Measurements from ENCODE around the gene TSEN15.
A peak's percentile ranks its signal among the peaks of the same experiment; 100 is the strongest.

The TSEN15 gene

DNA sequence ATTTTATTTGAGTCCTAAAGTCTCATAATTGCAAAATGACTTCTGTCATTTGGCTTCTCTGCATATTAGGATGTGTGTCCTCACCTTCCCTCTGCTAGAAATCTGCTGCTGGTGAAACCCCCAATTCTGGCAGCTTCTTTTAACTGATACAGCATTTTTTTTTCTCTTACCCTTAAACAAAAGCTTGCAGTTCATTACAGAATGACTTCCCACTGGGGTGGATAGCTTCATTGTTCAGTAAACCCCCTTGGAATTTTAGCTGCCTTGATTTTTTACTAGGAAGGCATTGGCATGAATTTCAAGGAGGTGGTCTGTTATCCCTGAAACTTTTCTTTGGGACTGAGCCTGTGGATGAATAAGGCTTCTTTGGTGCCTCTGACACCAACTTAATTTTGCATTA, 16.8 kb downstream of the TSEN15 start:
- no peaks in the 10 kb centered on the region for H3K27me3 ChIP-seq (ENCODE audit: control insufficient read depth, insufficient read depth, low read length, poor library complexity, severe bottlenecking)
- H3K36me3 ChIP-seq (ENCODE audit: control insufficient read depth, insufficient read depth, low read length), result peaks cover 10% of the 10 kb centered on the region
- H3K4me3 ChIP-seq (ENCODE audit: insufficient read depth, low read depth, low read length), result no peak overlapping the region
- peak overlapping the region; percentile 22 for H3K27ac ChIP-seq (ENCODE audit: insufficient read depth, low read depth, low read length, poor library complexity, severe bottlenecking)
- no peaks in the 10 kb centered on the region for H3K9me3 ChIP-seq (ENCODE audit: control insufficient read depth, low read length)
- H3K4me1 ChIP-seq (ENCODE audit: control insufficient read depth, insufficient read depth, low read length), result peaks cover 26% of the 10 kb centered on the region

DNA sequence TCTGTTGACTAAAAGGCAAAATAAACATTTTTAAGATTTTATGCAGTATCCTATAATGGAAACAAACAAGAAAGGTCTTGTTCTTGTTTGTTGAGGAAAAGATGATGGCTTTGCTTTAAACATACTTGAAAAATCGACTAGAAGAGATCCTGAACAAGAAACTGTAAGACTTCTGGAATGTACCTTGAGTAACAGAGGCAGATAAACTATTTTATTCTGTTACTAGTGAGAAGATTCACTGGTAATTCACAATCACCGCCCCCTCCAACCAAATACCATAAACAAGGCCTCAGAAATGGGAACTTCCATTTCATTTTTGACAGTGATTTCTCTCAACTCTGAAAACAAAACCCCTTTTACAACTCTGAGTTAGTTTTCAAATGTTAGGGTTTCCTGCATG, 18.1 kb downstream of the TSEN15 start:
- H3K27ac ChIP-seq (ENCODE audit: insufficient read depth, low read depth, low read length, poor library complexity, severe bottlenecking), result no peak overlapping the region
- 93 to 96% methylated on average over 2 of the region's 2 CpGs for WGBS, 2 experiments
- no peaks in the 10 kb centered on the region for H3K27me3 ChIP-seq (ENCODE audit: control insufficient read depth, insufficient read depth, low read length, poor library complexity, severe bottlenecking)
- H3K9me3 ChIP-seq (ENCODE audit: control insufficient read depth, low read length), result no peaks in the 10 kb centered on the region
- peaks cover 20% of the 10 kb centered on the region for H3K4me1 ChIP-seq (ENCODE audit: control insufficient read depth, insufficient read depth, low read length)
- no peak overlapping the region for H3K4me3 ChIP-seq (ENCODE audit: insufficient read depth, low read depth, low read length)
- H3K36me3 ChIP-seq (ENCODE audit: control insufficient read depth, insufficient read depth, low read length), result peaks cover 10% of the 10 kb centered on the region

DNA sequence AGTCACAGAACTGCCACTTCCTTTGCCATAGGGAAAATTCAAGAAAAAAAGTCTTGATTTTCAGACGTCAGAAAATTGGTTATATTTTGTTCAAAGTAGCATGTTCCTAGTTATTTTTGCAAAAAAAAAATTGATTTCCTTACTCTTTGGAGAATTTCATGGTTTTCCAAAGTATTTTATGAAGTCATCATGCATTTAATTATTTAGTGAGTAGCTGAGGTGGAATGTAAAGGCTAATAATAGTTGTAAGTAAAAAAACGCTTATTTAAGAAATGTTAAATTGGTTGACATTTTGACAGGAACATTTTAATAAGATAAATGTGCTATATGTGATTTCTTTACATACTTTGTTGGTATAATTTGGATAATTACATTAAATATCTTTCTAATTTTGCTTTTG, 20.8 kb downstream of the TSEN15 start:
- no peak overlapping the region for H3K4me3 ChIP-seq (ENCODE audit: insufficient read depth, low read depth, low read length)
- no peak overlapping the region for H3K27ac ChIP-seq (ENCODE audit: insufficient read depth, low read depth, low read length, poor library complexity, severe bottlenecking)
- H3K9me3 ChIP-seq (ENCODE audit: control insufficient read depth, low read length), result no peaks in the 10 kb centered on the region
- H3K27me3 ChIP-seq (ENCODE audit: control insufficient read depth, insufficient read depth, low read length, poor library complexity, severe bottlenecking), result no peaks in the 10 kb centered on the region
- no peaks in the 10 kb centered on the region for H3K36me3 ChIP-seq (ENCODE audit: control insufficient read depth, insufficient read depth, low read length)
- peaks cover 20% of the 10 kb centered on the region for H3K4me1 ChIP-seq (ENCODE audit: control insufficient read depth, insufficient read depth, low read length)
- 100% methylated on average over 2 of the region's 2 CpGs for WGBS, 2 experiments

DNA sequence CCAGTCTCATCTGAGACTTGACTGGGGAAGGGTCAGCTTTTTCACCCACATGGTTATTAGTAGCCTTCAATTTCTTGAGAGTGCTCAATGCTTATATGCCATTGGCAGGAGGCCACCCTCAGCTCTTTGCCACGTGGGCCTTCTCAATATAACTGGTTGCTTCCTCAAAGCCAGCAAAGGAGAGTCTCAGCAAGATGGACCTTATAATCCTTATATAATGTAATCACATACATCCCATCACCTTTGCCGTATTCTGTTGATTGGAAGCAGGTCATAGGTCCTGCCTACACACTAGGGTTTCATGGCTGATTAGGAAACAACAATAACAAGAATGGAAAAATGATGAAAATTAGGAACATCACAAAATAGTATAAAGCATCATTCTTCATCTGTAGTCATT, 22.9 kb downstream of the TSEN15 start:
- Histone ChIP-seq H3K9me3 (ENCODE audit: control insufficient read depth, low read length) (no peaks in the 10 kb centered on the region), H3K27me3 (ENCODE audit: control insufficient read depth, insufficient read depth, low read length, poor library complexity, severe bottlenecking) (no peaks in the 10 kb centered on the region), H3K36me3 (ENCODE audit: control insufficient read depth, insufficient read depth, low read length) (no peaks in the 10 kb centered on the region), H3K4me3 (ENCODE audit: insufficient read depth, low read depth, low read length) (no peak overlapping the region), H3K4me1 (ENCODE audit: control insufficient read depth, insufficient read depth, low read length) (peaks cover 6% of the 10 kb centered on the region), H3K27ac (ENCODE audit: insufficient read depth, low read depth, low read length, poor library complexity, severe bottlenecking) (no peak overlapping the region)
- WGBS, 2 experiments, result 90 to 91% methylated on average over 2 of the region's 2 CpGs

DNA sequence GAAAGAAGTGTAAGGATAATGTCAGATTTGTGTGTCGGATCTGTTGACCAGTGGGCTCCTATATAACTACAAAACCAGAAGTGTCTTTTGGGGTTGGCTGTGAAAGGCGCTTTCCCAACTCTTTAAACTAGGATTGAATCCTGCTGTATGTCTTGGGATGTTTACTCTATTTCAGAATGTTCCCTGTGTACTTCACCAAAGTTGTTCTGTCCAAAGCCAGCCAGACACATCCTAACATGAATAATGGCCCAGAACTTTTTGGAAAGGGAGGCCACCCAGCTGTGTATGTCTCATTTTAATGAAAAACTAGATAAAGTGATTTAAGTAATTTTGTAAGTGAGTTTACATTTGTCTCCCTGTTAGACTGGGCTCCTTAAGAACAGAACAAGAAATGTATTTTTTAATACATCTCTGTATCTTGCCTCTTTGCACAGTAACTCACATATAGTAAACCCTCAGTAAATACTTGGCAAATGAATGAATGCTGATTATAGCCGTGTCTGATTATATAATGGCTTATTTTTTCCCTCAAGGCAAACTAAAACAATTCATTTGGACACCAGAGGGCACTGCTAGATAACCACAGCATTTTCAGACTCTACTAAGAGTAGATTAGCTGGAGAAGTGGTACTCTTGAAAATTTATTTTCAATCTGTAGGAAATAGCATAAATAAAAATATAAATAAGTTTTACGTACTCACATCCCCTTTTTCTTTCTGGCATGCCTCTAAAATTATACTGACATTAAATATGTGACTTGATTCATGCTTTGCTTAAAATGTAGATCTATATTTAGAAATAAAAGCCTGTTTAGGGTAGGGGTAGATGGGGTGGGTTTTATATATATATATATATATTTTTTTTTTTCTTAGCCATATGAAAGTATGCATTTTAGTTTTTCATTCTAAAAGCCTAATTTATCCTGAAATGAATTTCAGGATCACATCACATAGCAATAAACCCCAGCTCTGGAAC, 23.8 kb downstream of the TSEN15 start:
- H3K4me3 ChIP-seq (ENCODE audit: insufficient read depth, low read depth, low read length), result no peak overlapping the region
- H3K36me3 ChIP-seq (ENCODE audit: control insufficient read depth, insufficient read depth, low read length), result no peaks in the 10 kb centered on the region
- no peaks in the 10 kb centered on the region for H3K9me3 ChIP-seq (ENCODE audit: control insufficient read depth, low read length)
- no peak overlapping the region for H3K27ac ChIP-seq (ENCODE audit: insufficient read depth, low read depth, low read length, poor library complexity, severe bottlenecking)
- WGBS, 2 experiments, result 96 to 100% methylated on average over 2 of the region's 4 CpGs
- no peaks in the 10 kb centered on the region for H3K27me3 ChIP-seq (ENCODE audit: control insufficient read depth, insufficient read depth, low read length, poor library complexity, severe bottlenecking)
- no peaks in the 10 kb centered on the region for H3K4me1 ChIP-seq (ENCODE audit: control insufficient read depth, insufficient read depth, low read length)

DNA sequence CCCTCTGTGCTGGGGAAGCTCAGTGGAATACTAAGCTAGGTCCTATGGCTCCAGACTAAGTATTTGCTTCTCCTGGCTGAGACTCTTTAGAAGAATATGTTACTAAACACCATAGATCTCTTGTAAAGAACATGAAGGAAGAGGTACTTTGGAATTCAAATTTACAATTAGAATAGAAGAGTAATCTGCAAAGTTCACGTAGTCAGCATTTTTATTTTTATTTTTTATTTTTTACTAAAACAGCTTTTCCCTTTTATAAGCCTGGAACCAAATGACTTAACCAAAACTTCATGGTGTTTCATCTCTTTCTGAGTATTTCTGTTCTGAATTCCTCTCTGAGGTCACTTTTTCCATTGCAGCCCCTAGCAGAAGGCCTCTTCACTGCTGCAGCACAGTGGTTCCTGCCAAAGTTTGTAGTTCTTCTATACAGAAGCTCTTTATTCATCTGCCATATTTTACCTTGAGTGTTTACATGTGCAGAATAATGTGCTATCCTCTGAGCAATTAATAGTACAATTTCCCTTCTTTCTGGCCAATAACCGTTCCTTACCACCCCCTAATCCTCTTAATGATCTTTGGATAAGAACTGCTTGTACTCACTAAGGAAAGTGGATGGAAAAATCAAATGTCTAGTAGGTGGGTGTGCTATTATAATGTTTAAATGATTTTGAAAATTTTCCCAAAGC, 27.2 kb downstream of the TSEN15 start:
- 83% methylated on average over 1 of the region's 2 CpGs; no CpG with 5 or more reads in 1 of the 2 experiments for WGBS, 2 experiments
- Histone ChIP-seq H3K4me1 (ENCODE audit: control insufficient read depth, insufficient read depth, low read length) (no peaks in the 10 kb centered on the region), H3K27ac (ENCODE audit: insufficient read depth, low read depth, low read length, poor library complexity, severe bottlenecking) (no peak overlapping the region), H3K4me3 (ENCODE audit: insufficient read depth, low read depth, low read length) (no peak overlapping the region), H3K27me3 (ENCODE audit: control insufficient read depth, insufficient read depth, low read length, poor library complexity, severe bottlenecking) (no peaks in the 10 kb centered on the region), H3K9me3 (ENCODE audit: control insufficient read depth, low read length) (no peaks in the 10 kb centered on the region), H3K36me3 (ENCODE audit: control insufficient read depth, insufficient read depth, low read length) (no peaks in the 10 kb centered on the region)

DNA sequence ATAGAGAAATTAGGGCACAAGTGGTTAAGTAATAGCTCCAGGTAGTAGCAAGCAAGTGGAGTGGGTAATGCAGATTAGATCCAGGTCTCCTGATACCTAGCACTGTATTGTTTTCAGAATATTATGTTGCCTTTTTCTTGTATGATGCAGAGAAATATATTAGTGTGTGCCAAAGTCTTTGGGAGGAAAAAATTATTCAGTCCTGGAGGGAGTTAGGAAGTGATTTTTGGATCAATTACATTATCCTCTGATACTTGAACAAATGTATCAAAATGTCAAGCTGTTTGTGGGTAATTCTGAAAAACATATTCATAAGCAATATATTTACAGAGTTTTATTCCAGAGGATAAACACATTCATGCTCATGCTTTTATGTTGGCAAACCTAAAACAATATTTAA, 28.8 kb downstream of the TSEN15 start:
- no peaks in the 10 kb centered on the region for H3K9me3 ChIP-seq (ENCODE audit: control insufficient read depth, low read length)
- no peaks in the 10 kb centered on the region for H3K4me1 ChIP-seq (ENCODE audit: control insufficient read depth, insufficient read depth, low read length)
- H3K27ac ChIP-seq (ENCODE audit: insufficient read depth, low read depth, low read length, poor library complexity, severe bottlenecking), result no peak overlapping the region
- H3K36me3 ChIP-seq (ENCODE audit: control insufficient read depth, insufficient read depth, low read length), result no peaks in the 10 kb centered on the region
- no peaks in the 10 kb centered on the region for H3K27me3 ChIP-seq (ENCODE audit: control insufficient read depth, insufficient read depth, low read length, poor library complexity, severe bottlenecking)
- no peak overlapping the region for H3K4me3 ChIP-seq (ENCODE audit: insufficient read depth, low read depth, low read length)

DNA sequence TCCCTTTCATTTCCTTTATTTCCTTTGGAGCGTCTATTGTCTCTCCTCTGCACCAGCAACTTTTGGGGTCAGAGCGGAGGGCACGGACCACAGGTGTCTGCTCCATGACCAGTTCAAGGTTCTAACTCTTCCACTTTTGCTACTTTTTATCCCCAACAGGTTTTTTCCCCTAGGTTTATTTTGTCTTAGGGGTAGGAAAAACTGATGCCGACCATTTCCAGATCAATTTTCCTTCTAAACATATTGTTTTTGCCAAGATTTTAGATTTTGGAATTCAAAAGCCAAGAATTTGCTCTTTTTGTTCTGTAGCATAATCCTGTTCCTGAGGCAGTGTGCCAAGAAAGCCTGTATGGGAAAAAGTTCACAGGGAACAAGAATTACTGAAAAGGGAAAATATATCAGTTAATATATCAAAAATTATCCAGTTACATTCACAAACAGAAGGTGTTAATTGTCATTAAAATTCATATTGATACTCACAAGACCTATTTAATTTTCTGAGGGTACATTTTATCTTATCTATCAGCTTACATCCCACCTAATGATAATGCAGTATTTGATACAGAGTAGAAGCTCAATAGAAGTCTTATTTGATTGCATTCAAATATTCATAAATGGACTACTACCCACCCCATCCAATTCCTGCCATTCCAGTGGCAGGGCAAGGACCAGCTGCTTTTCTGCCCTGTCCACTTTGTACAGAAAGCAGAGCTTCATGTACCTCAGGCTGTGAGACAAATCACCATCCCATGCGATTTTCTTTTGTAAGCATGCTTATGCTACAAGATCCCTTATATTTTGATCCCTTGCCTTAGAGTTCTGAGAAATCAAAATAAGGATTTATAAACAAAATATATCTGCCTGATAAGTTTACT, 31.2 kb downstream of the TSEN15 start:
- Histone ChIP-seq H3K36me3 (ENCODE audit: control insufficient read depth, insufficient read depth, low read length) (no peaks in the 10 kb centered on the region), H3K27ac (ENCODE audit: insufficient read depth, low read depth, low read length, poor library complexity, severe bottlenecking) (no peak overlapping the region), H3K9me3 (ENCODE audit: control insufficient read depth, low read length) (no peaks in the 10 kb centered on the region), H3K27me3 (ENCODE audit: control insufficient read depth, insufficient read depth, low read length, poor library complexity, severe bottlenecking) (no peaks in the 10 kb centered on the region), H3K4me1 (ENCODE audit: control insufficient read depth, insufficient read depth, low read length) (no peaks in the 10 kb centered on the region), H3K4me3 (ENCODE audit: insufficient read depth, low read depth, low read length) (no peak overlapping the region)
- 96 to 97% methylated on average over 4 to 5 of the region's 5 CpGs for WGBS, 2 experiments

DNA sequence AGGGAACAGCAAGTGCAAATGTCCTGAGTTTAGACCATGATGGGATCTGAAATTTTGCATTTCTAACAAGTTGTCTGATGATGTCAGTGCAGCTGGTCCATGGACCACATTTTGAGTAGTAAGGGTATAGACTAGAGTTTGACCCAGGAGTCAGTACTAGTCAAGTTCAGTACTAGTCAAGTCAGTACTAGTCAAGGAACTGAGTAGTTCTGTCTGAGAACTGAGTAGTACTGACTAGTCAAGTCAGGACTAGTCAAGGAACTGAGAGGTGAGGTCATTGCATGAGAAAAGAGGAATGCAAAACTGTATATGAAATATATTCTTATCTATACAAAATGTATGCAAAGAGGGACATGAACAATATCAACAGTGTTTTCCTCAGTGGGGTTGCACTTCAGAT, 34.1 kb downstream of the TSEN15 start:
- H3K27me3 ChIP-seq (ENCODE audit: control insufficient read depth, insufficient read depth, low read length, poor library complexity, severe bottlenecking), result no peaks in the 10 kb centered on the region
- H3K4me1 ChIP-seq (ENCODE audit: control insufficient read depth, insufficient read depth, low read length), result no peaks in the 10 kb centered on the region
- no peaks in the 10 kb centered on the region for H3K36me3 ChIP-seq (ENCODE audit: control insufficient read depth, insufficient read depth, low read length)
- no peaks in the 10 kb centered on the region for H3K9me3 ChIP-seq (ENCODE audit: control insufficient read depth, low read length)
- no peak overlapping the region for H3K27ac ChIP-seq (ENCODE audit: insufficient read depth, low read depth, low read length, poor library complexity, severe bottlenecking)
- H3K4me3 ChIP-seq (ENCODE audit: insufficient read depth, low read depth, low read length), result no peak overlapping the region

DNA sequence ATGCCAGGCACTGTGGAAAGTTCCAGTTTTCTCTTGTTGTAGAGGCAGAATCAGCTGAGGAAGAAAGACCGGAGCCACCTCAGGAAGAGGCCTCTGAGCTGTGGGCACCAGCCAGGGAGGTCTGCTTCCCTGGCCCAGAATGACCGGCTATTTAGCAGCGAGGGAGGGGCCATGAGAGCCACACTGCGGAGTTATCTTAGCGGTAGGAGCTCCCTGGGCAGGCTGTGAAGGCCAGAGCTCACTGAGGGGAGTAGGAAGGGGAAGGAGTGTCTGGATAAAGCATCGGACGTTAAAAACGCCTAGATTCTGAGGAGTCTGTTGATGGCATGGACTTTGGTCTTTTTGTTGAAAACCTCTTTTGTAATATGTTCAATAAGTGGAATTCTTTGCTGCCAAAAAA, 36.5 kb downstream of the TSEN15 start:
- no peaks in the 10 kb centered on the region for H3K9me3 ChIP-seq (ENCODE audit: control insufficient read depth, low read length)
- H3K27me3 ChIP-seq (ENCODE audit: control insufficient read depth, insufficient read depth, low read length, poor library complexity, severe bottlenecking), result no peaks in the 10 kb centered on the region
- H3K4me1 ChIP-seq (ENCODE audit: control insufficient read depth, insufficient read depth, low read length), result no peaks in the 10 kb centered on the region
- H3K27ac ChIP-seq (ENCODE audit: insufficient read depth, low read depth, low read length, poor library complexity, severe bottlenecking), result no peak overlapping the region
- no peak overlapping the region for H3K4me3 ChIP-seq (ENCODE audit: insufficient read depth, low read depth, low read length)
- no peaks in the 10 kb centered on the region for H3K36me3 ChIP-seq (ENCODE audit: control insufficient read depth, insufficient read depth, low read length)
- 87 to 90% methylated on average over 8 of the region's 8 CpGs for WGBS, 2 experiments

Data from ectodermal cell (in vitro differentiated cells).